H1 (cell line): Measurements from ENCODE around the gene TAS2R3. TPM values are rescaled to one million over a fixed set of nuclear protein-coding genes. Genes with fewer than 3 reads are reported as not detected.
"Not testable (repeated sequence)": the region's sequence is repeated elsewhere in the genome, so short reads cannot be mapped to it uniquely, and the experiment has no call there.

Source experiments
- CTCF ChIA-PET: fragments of 300-600 bp; sonication (Branson Sonifier 250); formaldehyde crosslinking; loops from one replicate; lab custom pipeline; 2021; ENCODE audit not compliant: partially characterized antibody; lab: Charles Lee
- POLR2A ChIA-PET: fragments of 300-600 bp; sonication (Branson Sonifier 250); formaldehyde crosslinking; loops from one replicate; lab custom pipeline; 2021; ENCODE audit warnings: inconsistent platforms; ENCODE audit not compliant: partially characterized antibody; lab: Charles Lee
- DNase-seq, 2 experiments: peaks; one replicate each; pipeline versions ENCODE4 v3.0.0 to v3.0.0-alpha.2; 2010 to 2022; ENCODE audit warnings: low spot score in 2 of 2, low read depth in 1 of 2, mixed read lengths in 1 of 2
- FAIRE-seq: peaks from 2 replicates; lab custom pipeline; 2011; peaks lifted over from hg19 to GRCh38; lab: Jason Lieb, UNC
- H2AFZ ChIP-seq: 2 replicates; pipeline ENCODE4 v1.8.1; 2012; ENCODE audit warnings: low read length, inconsistent platforms
- H2AK5ac ChIP-seq: 2 replicates; pipeline ENCODE4 v1.6.1; 2013; ENCODE audit warnings: low read depth, low read length
- H2BK120ac ChIP-seq: replicated peaks from 2 replicates; pipeline ENCODE3; 2013; ENCODE audit warnings: low read depth, low read length, inconsistent platforms
- H2BK12ac ChIP-seq: 2 replicates; pipeline ENCODE4 v1.6.1; 2013; ENCODE audit warnings: low read depth, low read length
- H2BK15ac ChIP-seq: 2 replicates; pipeline ENCODE4 v1.6.1; 2013; ENCODE audit warnings: low read length
- H2BK20ac ChIP-seq: 2 replicates; pipeline ENCODE4 v1.6.1; 2013; ENCODE audit warnings: low read length
- H2BK5ac ChIP-seq: 2 replicates; pipeline ENCODE4 v1.6.1; 2013; ENCODE audit warnings: low read depth, low read length
- H3K14ac ChIP-seq: 2 replicates; pipeline ENCODE4 v1.6.1; 2013; ENCODE audit warnings: inconsistent platforms; ENCODE audit not compliant: insufficient read length
- H3K18ac ChIP-seq: 2 replicates; pipeline ENCODE4 v1.6.1; 2013; ENCODE audit warnings: low read length; ENCODE audit errors: extremely low read depth
- H3K23ac ChIP-seq: 2 replicates; pipeline ENCODE4 v1.6.1; 2013; ENCODE audit warnings: inconsistent platforms; ENCODE audit not compliant: insufficient read length
- H3K23me2 ChIP-seq: 2 replicates; pipeline ENCODE4 v1.6.1; 2013; ENCODE audit warnings: low read depth, low read length
- H3K27ac ChIP-seq: 2 replicates; pipeline ENCODE4 v1.6.1; 2011; ENCODE audit warnings: low read depth, low read length, inconsistent platforms
- H3K27me3 ChIP-seq, 4 experiments: replicated peaks in 1 of 4; 1 replicate in 1 of 4; 2 replicates in 3 of 4; pipeline versions ENCODE4 v1.6.1 to v1.8.1; 2011 to 2013; ENCODE audit warnings: low read length in 3 of 4, mild to moderate bottlenecking in 3 of 4, inconsistent platforms in 2 of 4, mixed read lengths in 2 of 4, moderate library complexity in 1 of 4; ENCODE audit not compliant: control insufficient read depth in 3 of 4, insufficient read depth in 3 of 4; ENCODE audit errors: extremely low read depth in 1 of 4
- H3K36me3 ChIP-seq, 4 experiments: 2 replicates each; pipeline versions ENCODE4 v1.6.1 to v1.8.1; 2011 to 2013; ENCODE audit warnings: mild to moderate bottlenecking in 4 of 4, low read length in 3 of 4, moderate library complexity in 2 of 4, control low read depth in 1 of 4, inconsistent platforms in 1 of 4; ENCODE audit not compliant: insufficient read depth in 4 of 4, control insufficient read depth in 2 of 4
- H3K4ac ChIP-seq: replicated peaks from 2 replicates; pipeline ENCODE3; 2013; ENCODE audit warnings: low read length, low read depth, mixed read lengths, inconsistent platforms; ENCODE audit not compliant: insufficient read length
- H3K4me1 ChIP-seq, 4 experiments: replicated peaks in 1 of 4; 1 replicate in 1 of 4; 2 replicates in 3 of 4; pipeline versions ENCODE4 v1.6.1 to v1.8.1; 2011 to 2013; ENCODE audit warnings: low read length in 3 of 4, inconsistent platforms in 2 of 4, mixed read lengths in 1 of 4; ENCODE audit not compliant: insufficient read depth in 4 of 4, control insufficient read depth in 3 of 4
- H3K4me2 ChIP-seq, 2 experiments: 2 replicates each; pipeline versions ENCODE4 v1.6.1 to v1.8.1; 2011 to 2013; ENCODE audit warnings: low read depth in 2 of 2, low read length in 2 of 2, control low read depth in 1 of 2, inconsistent platforms in 1 of 2, mild to moderate bottlenecking in 1 of 2; ENCODE audit not compliant: insufficient read depth in 1 of 2
- H3K4me3 ChIP-seq, 4 experiments: fragments of 200-600, 300-600 bp in 1 of 4; sonication (generic), shearing (Covaris generic), sonication (Bioruptor Twin) in 1 of 4; 2 replicates each; pipeline versions ENCODE4 v1.5.1 to v1.8.1; 2011 to 2016; ENCODE audit warnings: low read length in 4 of 4, low read depth in 3 of 4, control low read depth in 2 of 4, inconsistent platforms in 2 of 4, mild to moderate bottlenecking in 2 of 4, mixed read lengths in 1 of 4, moderate library complexity in 1 of 4; ENCODE audit not compliant: insufficient read depth in 2 of 4; ENCODE audit errors: extremely low read depth in 1 of 4
- H3K56ac ChIP-seq: replicated peaks from 2 replicates; pipeline ENCODE3; 2013; ENCODE audit warnings: low read depth, mild to moderate bottlenecking, mixed read lengths, low read length, inconsistent platforms; ENCODE audit not compliant: insufficient read length
- H3K79me1 ChIP-seq: 2 replicates; pipeline ENCODE4 v1.6.1; 2013; ENCODE audit warnings: low read depth, low read length, control low read depth
- H3K79me2 ChIP-seq, 2 experiments: 2 replicates each; pipeline versions ENCODE4 v1.6.1 to v1.8.1; 2012 to 2013; ENCODE audit warnings: low read length in 2 of 2, mild to moderate bottlenecking in 2 of 2, inconsistent platforms in 1 of 2; ENCODE audit not compliant: insufficient read depth in 2 of 2, control insufficient read depth in 1 of 2
- H3K9ac ChIP-seq, 4 experiments: replicated peaks in 1 of 4; 1 replicate in 1 of 4; 2 replicates in 3 of 4; pipeline versions ENCODE4 v1.6.1 to v1.8.1; 2011 to 2013; ENCODE audit warnings: low read depth in 3 of 4, low read length in 3 of 4, control low read depth in 2 of 4, mild to moderate bottlenecking in 2 of 4, moderate library complexity in 2 of 4, inconsistent platforms in 1 of 4; ENCODE audit errors: extremely low read depth in 1 of 4
- H3K9me3 ChIP-seq, 2 experiments: 2 replicates each; pipeline versions ENCODE4 v1.6.1 to v1.8.1; 2012 to 2013; ENCODE audit warnings: mild to moderate bottlenecking in 2 of 2, moderate library complexity in 2 of 2, control low read depth in 1 of 2, inconsistent platforms in 1 of 2, low read depth in 1 of 2, low read length in 1 of 2, mixed read lengths in 1 of 2; ENCODE audit not compliant: insufficient read depth in 2 of 2
- H4K20me1 ChIP-seq, 2 experiments: replicated peaks in 1 of 2; 2 replicates each; pipeline versions ENCODE3 to v1.8.1; 2011 to 2013; ENCODE audit warnings: inconsistent platforms in 2 of 2, low read length in 2 of 2, mild to moderate bottlenecking in 1 of 2; ENCODE audit not compliant: insufficient read depth in 2 of 2, control insufficient read depth in 1 of 2
- H4K5ac ChIP-seq: 2 replicates; pipeline ENCODE4 v1.6.1; 2013; ENCODE audit warnings: low read length, low read depth, mixed read lengths, inconsistent platforms; ENCODE audit not compliant: insufficient read length
- H4K8ac ChIP-seq: 2 replicates; pipeline ENCODE4 v1.8.0; 2013; ENCODE audit warnings: mild to moderate bottlenecking, moderate library complexity, low read length, inconsistent platforms; ENCODE audit not compliant: insufficient read depth; ENCODE audit errors: extremely low read depth
- H4K91ac ChIP-seq: replicated peaks from 2 replicates; pipeline ENCODE3; 2013; ENCODE audit warnings: low read length, mixed read lengths, inconsistent platforms; ENCODE audit not compliant: insufficient read length
- EGR1 ChIP-seq: IDR thresholded peaks from 2 replicates; pipeline ENCODE4 v1.6.1; 2011; ENCODE audit warnings: low read depth, low read length, borderline replicate concordance
- EZH2 ChIP-seq: fragments of 200-600 bp; sonication (generic); IDR thresholded peaks from 2 replicates; pipeline ENCODE4 v1.7.1; 2012; ENCODE audit warnings: low read depth, mild to moderate bottlenecking, moderate library complexity, low read length, inconsistent platforms; ENCODE audit not compliant: severe bottlenecking
- JUN ChIP-seq: IDR thresholded peaks from 2 replicates; pipeline ENCODE4 v1.6.1; 2011; ENCODE audit warnings: low read depth, mild to moderate bottlenecking, improper control_type of control experiment, low read length
- POU5F1 ChIP-seq: IDR thresholded peaks from 2 replicates; pipeline ENCODE4 v1.6.1; 2011; ENCODE audit warnings: low read depth, mild to moderate bottlenecking, low read length, moderate library complexity
- RNF2 ChIP-seq: fragments of 200-900, 300-1000 bp; sonication (generic); IDR thresholded peaks from 2 replicates; pipeline ENCODE4 v1.7.1; 2016; ENCODE audit warnings: borderline replicate concordance, low read depth, mild to moderate bottlenecking, antibody characterized with exemption, low read length; ENCODE audit not compliant: poor library complexity, severe bottlenecking; ENCODE audit errors: missing control alignments
- SAP30 ChIP-seq: fragments of 300-600 bp; sonication (generic); IDR thresholded peaks from 2 replicates; pipeline ENCODE4 v1.7.1; 2012; ENCODE audit warnings: low read length, moderate library complexity, mild to moderate bottlenecking, inconsistent platforms; ENCODE audit not compliant: insufficient read depth, insufficient replicate concordance
- TBP ChIP-seq: IDR thresholded peaks from 2 replicates; pipeline ENCODE4 v1.6.1; 2011; ENCODE audit warnings: low read depth, low read length, improper control_type of control experiment
- TEAD4 ChIP-seq: IDR thresholded peaks from 2 replicates; pipeline ENCODE4 v1.6.1; 2012; ENCODE audit warnings: low read depth, low read length, inconsistent platforms, mixed read lengths
- ZNF274 ChIP-seq: IDR thresholded peaks from 2 replicates; pipeline ENCODE4 v1.7.0; 2012; ENCODE audit warnings: low read length, borderline replicate concordance; ENCODE audit errors: extremely low read depth
- WGBS, 2 experiments: shearing (Covaris generic) in 1 of 2; methylation state at CpG; one replicate each; pipeline versions ENCODE4 v1.1.6 to v1.1.7; 2013 to 2015; ENCODE audit warnings: low lambda C conversion rate in 2 of 2, mixed read lengths in 2 of 2, inconsistent platforms in 1 of 2, low coverage in 1 of 2, missing lambda C conversion rate in 1 of 2; ENCODE audit not compliant: insufficient replicate concordance in 2 of 2, insufficient coverage in 1 of 2, insufficient read length in 1 of 2; ENCODE audit errors: extremely low coverage in 1 of 2, missing lambda C conversion rate in 1 of 2; 5-methylcytosine and 5-hydroxymethylcytosine counted together
- polyA plus RNA-seq, 7 experiments: library from polyadenylated mRNA; depleted of rRNA in 3 of 7; stranded (reverse) in 5 of 7; unstranded in 2 of 7; fragments of >200 nt in 5 of 7; fragments of 200-250 nt in 2 of 7; gene quantifications; 1 replicate in 5 of 7; 2 replicates in 1 of 7; 4 replicates in 1 of 7; pipeline versions ENCODE4 v1.2.1 to v1.2.3, GENCODE V29; 2011 to 2013; ENCODE audit warnings: missing spikeins in 2 of 7, mixed read lengths in 2 of 7
- total RNA-seq: library from RNA; stranded (reverse); fragmentation: NEBNext Ultra II Directional; extraction: Animal tissue kit (Norgen Biotek cat#: 25700); gene quantifications from 2 replicates; pipeline ENCODE4 v1.2.1, GENCODE V29; 2021

The TAS2R3 gene
- total and polyA plus RNA-seq, 2 of the 8 experiments (the other 6 are each of a cell fraction or from before 2014, with no cell fraction given) = 0.48 to 0.99 TPM

GRCh38 chr7:141748396-141748795 is 15.5 kb upstream of the TAS2R3 start (continued):
- no peak for TF ChIP-seq RNF2
- no peak for TF ChIP-seq EZH2
- no peak for TF ChIP-seq TBP
- TF ChIP-seq SAP30 = no peak
- no peak for TF ChIP-seq ZNF274
- no peak for TF ChIP-seq TEAD4
- TF ChIP-seq POU5F1 = no peak
- TF ChIP-seq EGR1 = no peak
- no peak for TF ChIP-seq JUN
- TF ChIP-seq, all 59 proteins: peak for 0

GRCh38 chr7:141751904-141752303 is 12.0 kb upstream of the TAS2R3 start:
- H3K27me3 ChIP-seq, H3K4ac ChIP-seq, H4K5ac ChIP-seq, H3K18ac ChIP-seq, H2BK5ac ChIP-seq, H3K27ac ChIP-seq, H2BK15ac ChIP-seq, CTCF ChIA-PET, H4K91ac ChIP-seq, H3K23ac ChIP-seq, H3K4me1 ChIP-seq, H2BK120ac ChIP-seq, H3K4me2 ChIP-seq, H3K79me1 ChIP-seq, POLR2A ChIA-PET, H2AK5ac ChIP-seq, H2BK12ac ChIP-seq, H3K56ac ChIP-seq, H3K14ac ChIP-seq, H3K9ac ChIP-seq, FAIRE-seq, DNase-seq, H4K8ac ChIP-seq, H2BK20ac ChIP-seq, H4K20me1 ChIP-seq, H2AFZ ChIP-seq, H3K23me2 ChIP-seq, H3K79me2 ChIP-seq: not testable (repeated sequence)
- Histone ChIP-seq H3K9me3 (peaks cover 23 to 26% of the 10 kb centered on the region in 2 experiments), H3K4me3 (peak overlapping the region in 1 of 4 experiments; percentile 12; a peak in 1 of 8 replicates), H3K36me3 (peaks cover 16 to 77% (median 50%) of the 10 kb centered on the region in 4 experiments)
- WGBS, 2 experiments = 96% methylated on average over 10 of the region's 10 CpGs; no CpG with 5 or more reads in 1 of the 2 experiments
